LHCN-M2 (cell line): ENCODE measurements around the gene SEMA3D. TPM values are rescaled to one million over a fixed set of nuclear protein-coding genes. Genes with fewer than 3 reads are reported as not detected.

ENCODE experiments used
- DNase-seq: peaks from one replicate; pipeline ENCODE4 v3.0.0-alpha.2; 2012; ENCODE audit warnings: low read depth
- total RNA-seq: library from RNA; depleted of rRNA; stranded (reverse); fragments of >200 nt; gene quantifications from 2 replicates; pipeline ENCODE4 v1.2.3, GENCODE V29; 2014

Gene SEMA3D
- total RNA-seq, 1 experiment from 2014 or later, result under 0.01 TPM

- DNase-seq, result no peak
These were observed 2.0 kb downstream of the SEMA3D start for GRCh38 chr7:85184599-85185423.

DNA sequence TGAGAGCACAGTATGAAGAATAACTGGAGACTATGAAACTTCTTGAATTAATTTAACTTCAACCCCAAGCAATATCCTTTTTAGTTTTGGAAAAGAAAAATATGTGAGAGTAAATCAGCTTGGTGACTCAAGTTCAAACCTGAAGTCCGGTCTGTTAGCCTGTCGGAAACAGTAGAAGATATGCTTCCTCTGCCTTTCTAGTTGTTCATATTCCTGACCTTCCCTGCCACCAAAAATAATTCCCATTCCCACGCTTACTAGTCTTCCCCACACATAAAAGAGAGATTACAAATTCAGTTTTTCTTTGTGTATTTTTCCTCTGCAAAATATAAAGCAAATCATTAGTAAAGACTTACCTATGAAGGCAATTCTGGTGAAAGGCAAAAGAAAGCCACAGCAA, 3.6 kb downstream of the SEMA3D start:
- no peak for DNase-seq

DNA sequence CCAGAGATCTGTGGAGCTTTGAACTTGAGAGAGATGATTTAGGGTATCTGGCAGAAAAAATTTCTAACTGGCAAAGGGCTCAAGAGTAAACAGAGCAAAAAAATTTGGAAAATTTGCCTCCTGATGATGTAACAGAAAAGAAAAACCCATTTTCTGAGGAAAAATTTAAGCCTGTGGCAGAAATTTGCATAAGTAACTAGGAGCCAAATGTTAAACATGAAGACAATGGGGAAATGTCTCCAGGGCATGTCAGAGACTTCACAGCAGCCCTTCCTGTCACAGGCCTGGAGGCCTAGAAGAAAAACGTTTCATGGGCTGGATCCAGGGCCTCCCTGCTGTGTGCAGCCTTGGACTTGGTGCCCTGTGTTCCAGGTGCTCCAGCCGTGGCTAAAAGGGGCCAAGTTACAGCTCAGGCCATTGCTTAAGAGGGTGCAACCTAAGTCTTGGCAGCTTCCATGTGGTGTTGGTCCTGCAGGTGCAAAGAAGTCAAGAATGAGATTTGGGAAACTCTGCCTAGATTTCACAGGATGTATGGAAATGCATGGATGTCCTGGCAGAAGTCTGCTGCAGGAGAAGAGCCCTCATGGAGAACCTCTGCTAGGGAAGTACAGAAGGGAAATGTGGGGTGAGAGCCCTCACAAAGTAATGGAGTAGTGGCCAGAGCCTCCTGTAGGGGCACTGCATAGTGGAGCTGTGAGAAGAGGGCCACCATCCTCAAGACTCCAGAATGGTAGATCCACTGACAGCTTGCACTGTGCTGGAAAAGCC, 8.1 kb downstream of the SEMA3D start:
- DNase-seq, result no peak

GRCh38 chr7:85177316-85177715, 9.5 kb downstream of the SEMA3D start:
- no peak for DNase-seq

- peak; percentile 31 for DNase-seq
These were observed 10.7 kb downstream of the SEMA3D start for GRCh38 chr7:85176197-85176596.

- DNase-seq, result no peak
These were observed 11.6 kb downstream of the SEMA3D start for GRCh38 chr7:85175217-85175616.

DNA sequence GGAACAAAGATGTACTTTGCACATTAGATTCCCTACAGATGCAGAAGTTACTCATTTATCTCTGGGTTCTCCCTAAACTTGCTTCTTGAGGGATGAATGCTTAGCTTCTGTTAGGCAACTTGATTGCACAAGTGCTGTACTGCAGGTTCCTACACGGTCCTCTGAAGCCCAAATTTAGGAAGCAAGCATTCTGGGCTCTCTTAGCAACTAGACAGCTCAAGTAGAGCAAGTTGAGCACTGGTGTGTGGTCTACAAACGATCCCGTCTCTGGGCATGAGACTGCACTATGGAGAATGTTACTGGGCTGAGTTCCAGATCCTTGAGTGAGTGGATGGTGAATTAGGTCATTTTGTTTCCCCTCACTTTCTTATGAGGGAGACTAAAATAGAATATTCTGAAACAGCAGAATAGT, 14.3 kb downstream of the SEMA3D start:
- DNase-seq, result peak; percentile 16

DNA sequence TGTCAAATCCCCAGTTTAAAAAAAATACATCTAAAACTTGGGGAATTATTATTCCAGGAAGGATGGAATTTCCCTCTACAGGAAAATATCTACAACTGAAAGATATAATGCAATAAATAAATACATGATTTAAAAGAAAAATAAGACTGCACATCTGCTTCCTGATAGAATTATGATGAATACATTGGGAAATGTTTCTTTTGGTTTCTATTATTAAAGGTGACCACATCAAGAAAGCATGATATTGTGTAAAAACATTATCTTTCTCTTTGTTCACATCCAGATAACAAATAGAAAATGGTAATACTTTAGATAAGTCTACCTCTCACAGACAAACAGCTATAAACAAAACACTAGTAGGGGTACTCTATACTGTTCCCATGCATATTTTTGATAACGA, 19.2 kb downstream of the SEMA3D start:
- no peak for DNase-seq

DNA sequence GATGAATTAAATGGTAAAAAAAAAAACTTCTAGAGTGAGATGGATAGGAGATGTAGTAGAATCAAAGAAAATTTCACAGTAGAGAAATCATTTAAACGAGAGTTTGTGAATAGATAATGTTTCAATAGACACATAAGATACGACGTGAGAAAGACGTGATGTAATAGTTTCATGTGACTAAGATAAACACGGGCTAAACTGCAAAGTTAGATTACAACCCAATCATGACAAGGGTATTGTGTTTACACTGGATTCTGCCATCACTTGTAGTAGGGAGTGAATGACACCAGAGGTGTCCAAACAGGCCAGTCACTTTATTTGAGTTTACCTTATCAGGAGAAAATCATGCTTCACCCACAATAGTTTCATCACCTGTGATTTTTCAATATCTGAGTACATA, 21.6 kb downstream of the SEMA3D start:
- no peak for DNase-seq

DNA sequence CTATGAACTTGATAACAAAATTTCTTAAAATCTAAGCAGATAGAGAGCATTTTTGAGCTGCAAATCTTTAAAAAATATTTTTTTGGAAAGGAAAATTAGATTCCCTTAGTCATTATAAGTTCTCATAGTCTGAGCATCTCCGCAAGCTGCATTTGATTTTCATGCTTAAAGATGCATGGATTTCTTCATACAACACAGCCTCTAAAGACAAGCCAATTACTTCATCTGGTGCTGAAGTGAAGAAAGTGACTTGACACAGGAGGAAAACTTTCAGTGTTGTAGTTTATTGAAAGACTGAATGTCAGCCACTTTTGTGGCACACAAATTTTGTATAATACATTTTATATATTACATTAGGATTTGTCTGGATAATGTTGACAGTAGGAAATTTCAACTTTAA, 22.5 kb downstream of the SEMA3D start:
- no peak for DNase-seq

GRCh38 chr7:85162721-85163120, 24.1 kb downstream of the SEMA3D start:
- no peak for DNase-seq

DNA sequence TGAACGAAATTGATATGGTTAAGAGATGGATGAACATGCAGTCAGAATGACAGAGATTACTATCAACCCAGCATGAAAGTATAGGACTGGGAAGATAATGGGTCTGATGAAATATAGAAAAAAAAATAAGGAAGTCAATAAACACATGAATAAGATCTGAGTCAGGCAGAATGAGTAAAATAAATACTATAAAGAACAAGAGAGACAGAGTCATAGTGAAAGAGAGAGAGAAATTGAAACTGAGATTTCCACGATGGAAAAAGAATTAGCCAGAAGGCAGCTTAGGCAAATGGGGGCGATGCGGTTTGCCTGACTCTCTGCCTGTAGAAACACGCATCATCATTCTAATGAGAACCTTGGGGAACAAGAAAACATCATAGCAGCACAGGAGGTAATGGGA, 26.6 kb downstream of the SEMA3D start:
- no peak for DNase-seq

DNA sequence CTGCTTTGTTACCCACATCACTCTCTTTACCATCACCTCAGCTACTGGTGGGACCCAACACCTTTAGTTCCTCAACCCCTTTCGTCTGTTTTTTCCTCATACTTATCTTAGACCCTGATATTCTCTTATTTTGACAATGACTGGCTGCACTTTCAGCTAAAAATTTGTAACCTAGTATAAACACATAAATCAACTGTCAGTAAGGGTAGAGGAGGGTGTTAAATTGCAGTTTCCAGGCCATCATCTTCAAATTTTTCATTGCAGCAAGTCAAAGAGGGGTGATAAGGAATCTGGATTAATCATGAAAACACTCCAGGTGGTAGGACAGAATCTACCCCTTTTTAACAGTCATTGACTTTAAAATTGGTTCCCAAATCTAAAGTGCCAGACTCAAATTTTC, 27.9 kb downstream of the SEMA3D start:
- no peak for DNase-seq

DNA sequence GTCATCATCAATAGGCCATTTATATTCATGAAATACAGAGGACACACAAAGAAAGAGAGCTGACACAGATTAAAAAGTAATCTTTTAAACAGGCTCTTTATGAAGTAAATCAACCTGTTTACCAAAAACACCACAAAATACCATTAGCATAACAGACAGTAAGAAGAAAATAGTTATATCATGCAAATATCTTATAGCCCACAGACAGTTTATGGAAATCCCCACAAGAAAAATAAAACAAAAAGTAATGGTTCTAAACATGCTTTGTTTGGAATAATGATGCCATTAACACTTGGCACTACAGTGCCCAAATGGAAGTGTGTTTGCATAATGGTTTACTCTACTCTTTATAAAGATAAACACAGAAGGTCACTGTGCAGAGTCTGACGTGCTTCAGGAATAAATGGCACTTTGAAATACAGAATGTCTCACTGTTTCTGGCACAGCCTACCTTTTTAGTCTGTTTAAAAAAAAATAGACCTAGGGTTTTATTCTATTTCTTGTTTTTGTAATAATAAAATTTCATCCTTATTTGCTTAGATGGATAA, 30.1 kb downstream of the SEMA3D start:
- no peak for DNase-seq

- DNase-seq, result no peak
These were observed 32.4 kb downstream of the SEMA3D start for GRCh38 chr7:85154282-85154937.

DNA sequence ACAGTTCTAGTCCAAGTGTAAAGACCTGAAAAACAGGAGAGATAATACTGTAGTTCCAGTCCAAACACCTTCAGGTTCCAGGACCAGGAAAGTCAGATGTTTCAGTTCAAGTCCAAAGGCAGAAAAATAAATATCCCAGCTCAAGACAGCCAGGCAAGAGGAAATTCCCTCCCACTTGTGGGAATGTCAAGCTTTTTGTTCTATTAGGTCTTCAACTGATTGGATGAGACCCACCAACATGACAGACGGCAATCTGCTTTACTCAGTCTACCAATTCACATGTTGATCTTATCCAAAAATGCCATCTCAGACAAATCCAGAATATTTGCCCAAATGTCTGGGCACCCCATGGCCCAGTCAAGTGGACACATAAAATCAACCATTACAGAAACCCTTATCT, 33.1 kb downstream of the SEMA3D start:
- DNase-seq, result no peak

- DNase-seq, result no peak
These were observed 36.2 kb downstream of the SEMA3D start for GRCh38 chr7:85150624-85151023.

DNA sequence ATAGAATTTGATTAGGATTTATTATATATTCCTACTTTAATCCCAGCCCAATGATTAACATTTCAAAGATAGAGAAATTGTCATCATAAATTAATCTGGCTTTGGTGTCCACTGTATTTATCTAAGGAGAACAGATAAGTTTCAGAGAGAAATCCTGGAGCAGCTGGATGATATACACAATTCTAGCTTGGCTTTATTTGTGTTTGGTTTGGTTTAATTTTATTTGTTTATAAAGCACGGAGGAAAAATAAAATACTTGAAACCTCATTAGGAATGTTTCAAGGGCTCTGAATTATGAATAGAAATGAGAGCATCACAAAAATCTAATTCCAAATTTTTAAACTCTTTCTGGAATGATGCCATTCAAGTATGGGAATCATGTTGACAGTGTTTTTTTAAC, 42.1 kb downstream of the SEMA3D start:
- no peak for DNase-seq

DNA sequence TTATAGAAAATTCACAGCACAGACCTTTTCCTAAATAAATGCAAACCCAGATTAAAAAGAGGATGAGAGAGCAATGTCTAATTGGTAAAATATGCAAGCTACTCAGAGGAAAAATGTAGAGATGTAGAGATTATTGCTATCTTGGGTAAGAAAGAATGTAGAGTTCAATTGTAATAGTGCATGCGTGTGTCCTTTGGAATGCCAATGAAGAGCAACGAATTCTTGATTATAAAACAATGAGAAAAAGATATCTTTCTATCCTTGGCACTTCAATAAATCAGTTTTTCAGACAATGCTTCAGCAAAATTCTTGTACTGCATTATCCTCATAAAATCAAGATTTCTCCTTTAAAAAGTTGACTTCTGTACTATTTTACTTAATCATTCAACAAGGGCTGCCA, 50.9 kb downstream of the SEMA3D start:
- DNase-seq, result peak; percentile 54

DNA sequence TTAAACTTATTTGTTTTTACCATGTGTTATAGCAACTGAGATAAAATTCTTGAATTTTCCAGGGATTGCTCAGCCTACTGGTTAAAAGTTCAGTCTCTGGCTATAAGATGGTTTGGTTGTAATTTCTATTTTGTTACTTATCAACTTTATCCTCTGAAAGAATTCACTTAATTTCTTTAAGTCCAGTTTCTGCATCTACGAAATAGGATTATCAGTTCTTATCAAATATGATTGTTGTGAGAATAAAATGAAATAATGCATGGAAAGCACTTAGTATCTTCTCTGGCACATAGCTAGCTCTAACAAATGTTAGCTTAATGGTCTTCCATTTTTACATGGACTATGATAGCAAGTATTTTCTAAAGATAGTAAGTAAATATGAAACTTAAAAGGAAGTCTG, 53.3 kb downstream of the SEMA3D start:
- no peak for DNase-seq

DNA sequence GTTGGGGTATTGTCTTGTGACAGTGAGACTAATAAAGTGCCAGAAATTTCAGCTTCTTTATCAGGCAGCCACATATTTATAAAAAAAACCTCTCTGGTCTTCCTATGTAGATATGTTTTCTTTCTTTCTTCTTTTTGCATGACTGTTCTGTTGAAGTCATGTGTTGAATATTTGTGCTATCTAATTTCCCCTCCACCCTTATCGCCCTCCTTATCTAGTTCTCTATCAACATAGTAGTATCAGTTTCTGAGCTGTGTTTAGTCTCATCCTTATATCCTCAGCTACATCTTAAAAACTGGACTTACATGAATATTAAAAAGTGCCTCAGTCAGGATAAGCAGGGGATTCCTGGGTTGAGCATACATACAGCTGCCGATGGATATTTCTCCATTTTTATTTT, 53.9 kb downstream of the SEMA3D start:
- DNase-seq, result no peak

DNA sequence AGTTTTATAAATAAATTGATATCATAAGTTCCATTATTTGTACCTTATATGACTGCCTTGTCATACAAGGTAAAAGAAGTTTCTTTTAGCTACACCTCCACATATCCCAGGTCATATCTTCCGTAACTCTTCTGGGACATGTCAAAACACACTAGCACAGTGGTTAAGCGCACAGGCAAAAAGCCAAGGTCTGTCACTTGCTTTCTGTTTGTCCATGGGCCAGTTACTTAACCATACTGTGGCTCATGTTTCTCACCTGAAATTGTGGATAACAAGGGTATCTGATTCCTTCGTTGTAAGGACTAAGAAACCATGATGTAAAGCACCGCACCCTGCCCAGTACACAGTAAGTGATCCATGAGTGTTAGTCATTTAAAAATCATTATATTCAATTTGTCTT, 56.2 kb downstream of the SEMA3D start:
- no peak for DNase-seq
